Peyer's patch (tissue), 4 donors: ENCODE results near the gene STX3. TPM values are rescaled to one million over a fixed set of nuclear protein-coding genes. Genes with fewer than 3 reads are reported as not detected.

Source experiments
- DNase-seq, 3 donors: peaks; one replicate each; pipeline ENCODE4 v3.0.0-alpha.2; 2017 to 2019
- H3K27ac ChIP-seq, 4 donors: fragments of 200-600 bp; sonication (generic); one replicate each; pipeline ENCODE4 v1.5.1; 2016 to 2019
- H3K27me3 ChIP-seq, 2 donors: fragments of 200-600 bp; sonication (generic); one replicate each; pipeline ENCODE4 v1.5.1; 2019
- H3K36me3 ChIP-seq, 3 donors: fragments of 200-600 bp; sonication (generic); one replicate each; pipeline ENCODE4 v1.5.1; 2016 to 2019
- H3K4me1 ChIP-seq, 4 donors: fragments of 200-600 bp; sonication (generic); one replicate each; pipeline ENCODE4 v1.5.1; 2016 to 2019
- H3K4me3 ChIP-seq, 4 donors: fragments of 200-600 bp; sonication (generic); 1 replicate in 3 of 4; 2 replicates in 1 of 4; pipeline ENCODE4 v1.5.1; 2016 to 2019; ENCODE audit warnings: mild to moderate bottlenecking in 1 of 4
- H3K9me3 ChIP-seq, 4 donors: fragments of 200-600 bp; sonication (generic); one replicate each; pipeline ENCODE4 v1.5.1; 2016 to 2019; ENCODE audit warnings: mild to moderate bottlenecking in 1 of 4
- CTCF ChIP-seq, 6 experiments: fragments of 450-650 bp in 4 of 6; fragments of 200-600 bp in 2 of 6; sonication (generic) in 1 of 6; IDR thresholded peaks; one replicate each; pipeline ENCODE4 v1.5.1; 2017 to 2019; ENCODE audit warnings: antibody characterized with exemption in 6 of 6, mild to moderate bottlenecking in 3 of 6, moderate library complexity in 1 of 6
- POLR2A ChIP-seq, 2 donors: fragments of 450-650 bp; IDR thresholded peaks; one replicate each; pipeline ENCODE4 v1.5.1; 2017; ENCODE audit warnings: antibody characterized with exemption in 2 of 2, mild to moderate bottlenecking in 2 of 2, moderate library complexity in 2 of 2
- total RNA-seq, 4 donors: library from RNA; depleted of rRNA; stranded (reverse); fragments of >200 nt; gene quantifications; one replicate each; pipeline ENCODE4 v1.1.0, GENCODE V29; 2016

Gene STX3
- total RNA-seq, 4 donors from 2014 or later = 77.7 to 167 (median 121) TPM

- no peak within 1 kb of the TSS for H3K27ac ChIP-seq
- H3K4me3 ChIP-seq = no peak within 1 kb of the TSS
- H3K9me3 ChIP-seq = no peaks in the 10 kb centered on the region
- no peak for DNase-seq
- TF ChIP-seq CTCF (IDR thresholded peaks at IDR 0.05) (no peak), POLR2A (IDR thresholded peaks at IDR 0.05) (no peak)
- H3K36me3 ChIP-seq = no peaks in the 10 kb centered on the region
- H3K27me3 ChIP-seq = no peaks in the 10 kb centered on the region
- H3K4me1 ChIP-seq = no peaks in the 10 kb centered on the region
Observed at GRCh38 chr11:59713745-59714144, 41.4 kb upstream of the STX3 start, which contains the start of gene OR10V1. Gene OR10V1 (minus strand): TSS chr11:59713845. CDS start chr11:59713845, 0 bp downstream.

GRCh38 chr11:59716051-59716450 is 39.1 kb upstream of the STX3 start:
- H3K4me1 ChIP-seq = no peaks in the 10 kb centered on the region
- no peak for DNase-seq
- no peak overlapping the region for H3K4me3 ChIP-seq
- no peaks in the 10 kb centered on the region for H3K36me3 ChIP-seq
- H3K27me3 ChIP-seq = no peaks in the 10 kb centered on the region
- TF ChIP-seq CTCF (IDR thresholded peaks at IDR 0.05) = no peak
- TF ChIP-seq POLR2A (IDR thresholded peaks at IDR 0.05) = no peak
- H3K9me3 ChIP-seq = no peaks in the 10 kb centered on the region
- no peak overlapping the region for H3K27ac ChIP-seq

- Histone ChIP-seq H3K27ac (no peak overlapping the region), H3K9me3 (no peaks in the 10 kb centered on the region), H3K27me3 (no peaks in the 10 kb centered on the region), H3K4me1 (no peaks in the 10 kb centered on the region), H3K36me3 (no peaks in the 10 kb centered on the region), H3K4me3 (no peak overlapping the region)
- no peak for DNase-seq
- no peak for TF ChIP-seq CTCF (IDR thresholded peaks at IDR 0.05)
- no peak for TF ChIP-seq POLR2A (IDR thresholded peaks at IDR 0.05)
Observed at GRCh38 chr11:59719556-59719955, 35.6 kb upstream of the STX3 start.

- Histone ChIP-seq H3K4me3 (no peak overlapping the region), H3K27ac (no peak overlapping the region), H3K27me3 (no peaks in the 10 kb centered on the region), H3K9me3 (no peaks in the 10 kb centered on the region), H3K4me1 (no peaks in the 10 kb centered on the region), H3K36me3 (no peaks in the 10 kb centered on the region)
- TF ChIP-seq CTCF (IDR thresholded peaks at IDR 0.05) (no peak), POLR2A (IDR thresholded peaks at IDR 0.05) (no peak)
- DNase-seq = no peak
Observed at GRCh38 chr11:59724066-59724465, 31.1 kb upstream of the STX3 start.

GRCh38 chr11:59727426-59727825 is 27.8 kb upstream of the STX3 start:
- no peak overlapping the region for H3K27ac ChIP-seq
- no peaks in the 10 kb centered on the region for H3K36me3 ChIP-seq
- H3K9me3 ChIP-seq = no peaks in the 10 kb centered on the region
- no peak for DNase-seq
- no peaks in the 10 kb centered on the region for H3K27me3 ChIP-seq
- no peak for TF ChIP-seq CTCF (IDR thresholded peaks at IDR 0.05)
- TF ChIP-seq POLR2A (IDR thresholded peaks at IDR 0.05) = no peak
- no peak overlapping the region for H3K4me3 ChIP-seq
- no peaks in the 10 kb centered on the region for H3K4me1 ChIP-seq

GRCh38 chr11:59728154-59728553 is 27.0 kb upstream of the STX3 start:
- no peaks in the 10 kb centered on the region for H3K36me3 ChIP-seq
- H3K27me3 ChIP-seq = no peaks in the 10 kb centered on the region
- H3K4me3 ChIP-seq = no peak overlapping the region
- no peak for TF ChIP-seq CTCF (IDR thresholded peaks at IDR 0.05)
- no peak for TF ChIP-seq POLR2A (IDR thresholded peaks at IDR 0.05)
- H3K9me3 ChIP-seq = no peaks in the 10 kb centered on the region
- no peaks in the 10 kb centered on the region for H3K4me1 ChIP-seq
- no peak overlapping the region for H3K27ac ChIP-seq
- DNase-seq = no peak
